PC-9 (cell line): ENCODE data around the gene MTMR4.

ENCODE experiments used
- CTCF ChIP-seq: fragments of 200-600 bp; sonication (generic); conservative IDR thresholded peaks from 2 replicates; pipeline ENCODE4 v1.6.1; 2017; ENCODE audit warnings: mixed run types, antibody characterized with exemption, mild to moderate bottlenecking, moderate library complexity
- EZH2 ChIP-seq: fragments of 200-600 bp; sonication (generic); IDR thresholded peaks from 2 replicates; pipeline ENCODE4 v1.8.0; 2017; ENCODE audit warnings: antibody characterized with exemption, low read depth

GRCh38 chr17:58517928-58518609 is 3.6 kb upstream of the MTMR4 start:
- TF ChIP-seq CTCF: no peak
- TF ChIP-seq EZH2: no peak
